NCI-H446 treated with DMSO at 0.1 percent for 48 hours (cell line): ENCODE measurements around the gene SIRT3.
A peak's percentile ranks its signal among the peaks of the same experiment; 100 is the strongest.

Source experiments
- DNase-seq: peaks from one replicate; lab custom pipeline; 2025; lab: John Stamatoyannopoulos, UW

Gene SIRT3

GRCh38 chr11:215581-216037 lies 20.5 kb downstream of the SIRT3 start:
- DNase-seq, result no peak

GRCh38 chr11:214083-214482 lies 22.1 kb downstream of the SIRT3 start:
- DNase-seq, result no peak

GRCh38 chr11:213111-213510 lies 23.0 kb downstream of the SIRT3 start:
- no peak for DNase-seq

GRCh38 chr11:212150-213100 lies 23.7 kb downstream of the SIRT3 start:
- DNase-seq, result no peak

DNA sequence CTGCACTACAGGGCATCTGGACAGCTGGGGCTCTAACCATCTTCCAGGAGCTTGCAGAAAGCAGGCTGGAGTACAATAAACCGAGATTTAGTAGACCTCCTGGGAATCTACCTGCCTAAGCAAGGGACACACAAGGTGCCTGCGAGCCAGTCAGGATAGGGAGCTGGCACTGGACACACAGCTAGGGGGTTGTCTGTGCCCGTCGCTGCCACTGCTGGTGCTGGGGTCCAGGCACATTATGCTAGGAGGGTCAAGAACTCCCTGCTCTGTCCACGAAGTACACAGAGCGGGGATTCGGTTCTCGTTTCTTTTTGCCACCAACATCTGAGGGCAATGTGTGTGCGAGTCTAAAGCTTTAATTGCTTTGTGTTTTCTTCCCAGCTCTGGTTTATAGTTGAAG lies 24.4 kb downstream of the SIRT3 start:
- no peak for DNase-seq

DNA sequence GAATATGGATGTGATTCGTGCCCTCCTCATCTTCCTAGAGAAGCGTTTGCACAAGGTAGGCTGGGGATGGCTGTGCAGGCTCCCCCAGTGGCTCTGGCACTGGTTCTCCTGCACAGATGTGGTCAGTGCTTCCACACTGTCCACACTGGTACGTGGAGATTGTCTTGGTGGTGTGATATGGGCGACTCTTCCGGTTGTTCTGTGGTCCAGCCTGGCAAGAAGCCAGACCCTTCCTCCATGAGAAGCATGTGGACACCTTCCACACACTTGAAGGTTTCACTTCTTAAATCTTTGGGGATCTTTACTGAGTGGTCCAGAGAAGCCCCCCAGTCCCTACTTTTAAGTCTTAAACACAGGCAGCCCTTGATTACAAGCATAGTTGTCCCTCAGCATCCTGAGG lies 24.8 kb downstream of the SIRT3 start:
- DNase-seq, result no peak

DNA sequence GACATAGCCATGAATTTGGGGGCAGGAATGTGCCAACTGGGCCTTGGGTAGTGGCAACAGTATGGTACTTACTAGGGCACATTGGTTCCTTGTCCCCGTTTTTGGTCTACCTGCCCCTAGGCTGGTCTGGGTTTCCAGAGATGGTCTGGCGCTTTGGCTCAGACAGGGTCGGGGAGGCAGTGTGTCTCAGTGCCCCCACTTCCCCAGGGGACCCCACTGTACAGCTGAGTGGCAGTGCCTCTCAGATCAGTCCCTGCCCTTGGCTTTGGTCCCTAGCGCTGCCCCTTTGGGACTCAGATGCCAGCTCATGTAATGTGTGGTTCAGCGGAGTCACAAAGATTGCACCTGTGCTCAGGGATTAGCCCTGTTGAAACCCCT lies 25.4 kb downstream of the SIRT3 start:
- DNase-seq, result no peak

- no peak for DNase-seq
Measured at GRCh38 chr11:210122-210802, 25.9 kb downstream of the SIRT3 start.

- no peak for DNase-seq
Measured at GRCh38 chr11:209275-210121, 26.6 kb downstream of the SIRT3 start.

DNA sequence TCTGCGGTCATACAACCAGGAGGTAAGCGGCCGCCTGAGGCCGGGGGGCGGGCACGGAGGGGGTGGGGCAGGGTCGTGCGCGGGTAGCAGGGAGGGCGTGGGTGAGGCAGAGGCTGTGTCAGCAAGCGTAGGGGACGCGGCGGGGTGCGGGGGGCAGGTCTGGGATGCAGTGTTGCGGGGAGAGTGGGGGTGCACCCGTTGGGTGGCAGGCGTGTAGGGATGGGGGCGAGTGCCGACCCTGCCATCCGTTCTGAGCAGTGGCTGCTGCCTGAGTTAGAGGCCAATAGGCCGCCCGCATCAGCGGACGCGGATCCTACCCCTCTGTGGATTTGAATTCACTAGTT lies 27.3 kb downstream of the SIRT3 start:
- DNase-seq, result no peak

DNA sequence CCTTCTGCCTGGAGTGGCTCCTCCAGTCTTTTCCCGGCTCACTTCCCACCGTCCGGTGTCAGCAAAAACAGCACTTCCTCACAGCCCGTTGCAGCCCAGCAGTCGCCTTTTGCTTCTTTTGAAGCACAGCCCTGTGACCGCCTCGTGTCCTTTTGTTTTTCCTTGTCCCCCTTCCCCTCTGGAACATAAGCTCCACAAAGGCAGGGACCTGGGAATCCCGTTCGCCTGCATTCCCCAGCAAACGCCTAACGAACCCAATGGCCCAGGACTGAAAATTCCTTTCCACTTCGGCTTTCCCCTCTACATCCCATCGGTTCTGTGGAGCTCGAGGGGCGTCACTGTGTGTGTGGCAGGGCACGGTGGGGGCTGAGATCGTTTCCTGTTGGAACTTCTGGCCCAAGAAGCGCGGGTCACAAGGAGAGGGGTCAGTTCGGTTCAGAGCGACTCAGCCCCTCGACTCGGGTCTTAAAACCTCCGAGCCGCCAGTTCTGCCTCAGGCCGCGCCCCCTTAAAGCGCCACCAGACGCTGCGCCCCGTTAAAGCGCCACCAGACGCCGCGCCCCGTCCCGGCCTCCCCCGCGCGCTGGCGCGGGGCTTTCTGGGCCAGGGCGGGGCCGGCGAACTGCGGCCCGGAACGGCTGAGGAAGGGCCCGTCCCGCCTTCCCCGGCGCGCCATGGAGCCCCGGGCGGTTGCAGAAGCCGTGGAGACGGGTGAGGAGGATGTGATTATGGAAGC lies 27.8 kb downstream of the SIRT3 start:
- DNase-seq, result peak; percentile 10

- no peak for DNase-seq
Measured at GRCh38 chr11:207863-208180, 28.3 kb downstream of the SIRT3 start.

DNA sequence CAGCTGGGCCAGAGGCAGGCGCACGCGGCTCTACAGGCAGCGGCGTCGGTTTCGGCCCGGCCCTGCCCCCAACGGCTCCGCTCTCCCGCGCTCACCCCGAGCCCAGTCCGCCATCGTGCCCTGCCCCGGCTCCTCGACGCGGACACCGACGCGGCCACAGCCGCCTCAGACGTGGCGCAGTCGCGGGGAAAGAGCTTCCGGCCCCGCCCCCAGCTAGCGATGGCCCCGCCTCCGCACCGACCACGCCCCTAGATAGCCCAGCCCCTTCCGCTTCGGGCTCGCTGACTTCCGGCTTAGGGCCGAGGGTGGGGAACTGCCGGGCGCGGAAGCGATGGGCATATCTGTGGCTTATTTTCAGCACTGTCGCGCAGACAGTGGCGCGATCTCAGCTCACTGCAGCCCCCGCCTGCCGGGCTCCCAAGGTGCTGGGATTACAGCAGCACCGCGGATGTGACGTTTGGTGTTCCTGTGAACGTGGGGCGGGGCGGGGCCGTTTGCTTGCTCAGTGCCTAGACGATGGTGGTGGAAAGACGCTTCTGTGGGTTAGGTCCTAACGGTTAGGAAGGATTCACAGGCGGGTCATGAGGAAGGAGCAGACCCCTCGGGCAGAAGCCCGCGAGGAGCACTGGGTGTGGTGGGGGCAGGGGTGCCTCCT lies 28.8 kb downstream of the SIRT3 start, which contains the start of the genes BET1L and RIC8A:
BET1L (minus strand) TSS at position 192 of the 655 bp plus-strand sequence; CDS start at position 114, 78 bp downstream.
RIC8A (plus strand) TSS at position 501 of the 655 bp plus-strand sequence. CDS start 1,147 bp downstream, outside the sequence.
- DNase-seq, result peak; percentile 94

- no peak for DNase-seq
Measured at GRCh38 chr11:206526-207207, 29.5 kb downstream of the SIRT3 start.

DNA sequence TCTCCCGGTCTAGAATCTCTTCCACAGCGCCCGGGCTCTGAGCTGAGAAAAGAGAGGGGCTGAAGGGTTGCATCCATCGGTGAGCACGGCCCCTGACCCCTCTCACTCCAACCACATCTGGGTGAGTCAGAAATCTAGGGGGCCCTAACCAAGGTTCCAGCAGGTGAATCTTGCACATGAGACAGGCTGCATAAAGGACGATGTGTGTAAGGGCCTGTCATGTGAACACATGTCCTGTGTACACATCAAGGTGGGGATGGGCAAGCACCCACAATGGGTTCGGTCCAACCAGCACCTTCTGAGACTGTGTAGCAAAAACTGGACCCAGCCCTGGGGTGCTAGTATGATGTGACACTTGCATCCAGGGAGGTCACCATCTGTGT lies 30.1 kb downstream of the SIRT3 start:
- DNase-seq, result no peak

GRCh38 chr11:205221-206001 lies 30.7 kb downstream of the SIRT3 start:
- DNase-seq, result no peak

DNA sequence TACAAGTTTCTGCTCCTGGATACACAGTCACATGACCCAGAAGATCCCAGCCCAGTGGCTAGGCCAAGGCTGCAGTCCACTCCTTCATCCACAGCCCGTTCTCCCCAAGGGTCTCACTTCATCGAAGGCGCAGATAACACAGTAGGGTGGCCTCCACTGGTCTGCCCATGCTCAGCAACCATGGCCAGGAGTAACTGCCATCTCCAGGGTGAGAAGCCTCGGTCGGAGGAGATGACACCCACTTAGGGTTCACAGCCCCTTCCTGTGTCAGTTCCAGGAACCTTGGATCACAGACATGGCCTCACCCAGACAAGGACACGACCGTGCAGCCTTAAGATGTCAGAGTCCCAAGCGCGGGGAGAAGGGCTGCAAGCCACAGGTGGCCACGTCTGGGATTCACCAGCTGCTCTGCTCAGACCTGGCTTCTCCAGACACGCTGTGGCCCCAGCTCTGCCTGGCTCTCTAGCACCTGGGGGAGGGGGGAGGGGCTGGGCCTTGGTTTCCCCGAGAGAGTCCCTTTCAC lies 31.5 kb downstream of the SIRT3 start:
- DNase-seq, result no peak

GRCh38 chr11:203945-204586 lies 32.1 kb downstream of the SIRT3 start:
- DNase-seq, result no peak
